Measurements from ENCODE around the gene BMS1.
"Not testable (repeated sequence)": the region's sequence is repeated elsewhere in the genome, so short reads cannot be mapped to it uniquely, and the experiment has no call there.

- TF ChIP-seq, protein P1, sequence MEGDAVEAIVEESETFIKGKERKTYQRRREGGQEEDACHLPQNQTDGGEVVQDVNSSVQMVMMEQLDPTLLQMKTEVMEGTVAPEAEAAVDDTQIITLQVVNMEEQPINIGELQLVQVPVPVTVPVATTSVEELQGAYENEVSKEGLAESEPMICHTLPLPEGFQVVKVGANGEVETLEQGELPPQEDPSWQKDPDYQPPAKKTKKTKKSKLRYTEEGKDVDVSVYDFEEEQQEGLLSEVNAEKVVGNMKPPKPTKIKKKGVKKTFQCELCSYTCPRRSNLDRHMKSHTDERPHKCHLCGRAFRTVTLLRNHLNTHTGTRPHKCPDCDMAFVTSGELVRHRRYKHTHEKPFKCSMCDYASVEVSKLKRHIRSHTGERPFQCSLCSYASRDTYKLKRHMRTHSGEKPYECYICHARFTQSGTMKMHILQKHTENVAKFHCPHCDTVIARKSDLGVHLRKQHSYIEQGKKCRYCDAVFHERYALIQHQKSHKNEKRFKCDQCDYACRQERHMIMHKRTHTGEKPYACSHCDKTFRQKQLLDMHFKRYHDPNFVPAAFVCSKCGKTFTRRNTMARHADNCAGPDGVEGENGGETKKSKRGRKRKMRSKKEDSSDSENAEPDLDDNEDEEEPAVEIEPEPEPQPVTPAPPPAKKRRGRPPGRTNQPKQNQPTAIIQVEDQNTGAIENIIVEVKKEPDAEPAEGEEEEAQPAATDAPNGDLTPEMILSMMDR (IDR thresholded peaks at IDR 0.05) = not testable (repeated sequence)
- TF ChIP-seq TCF7L2 (IDR thresholded peaks at IDR 0.05; ENCODE audit: low read depth, low read length); POLR2AphosphoS5 (IDR thresholded peaks at IDR 0.05; ENCODE audit: low read depth, low read length); SIN3A (IDR thresholded peaks at IDR 0.05; ENCODE audit: borderline replicate concordance, insufficient read depth, low read depth, low read length): not testable (repeated sequence)
- TF ChIP-seq, protein P2, sequence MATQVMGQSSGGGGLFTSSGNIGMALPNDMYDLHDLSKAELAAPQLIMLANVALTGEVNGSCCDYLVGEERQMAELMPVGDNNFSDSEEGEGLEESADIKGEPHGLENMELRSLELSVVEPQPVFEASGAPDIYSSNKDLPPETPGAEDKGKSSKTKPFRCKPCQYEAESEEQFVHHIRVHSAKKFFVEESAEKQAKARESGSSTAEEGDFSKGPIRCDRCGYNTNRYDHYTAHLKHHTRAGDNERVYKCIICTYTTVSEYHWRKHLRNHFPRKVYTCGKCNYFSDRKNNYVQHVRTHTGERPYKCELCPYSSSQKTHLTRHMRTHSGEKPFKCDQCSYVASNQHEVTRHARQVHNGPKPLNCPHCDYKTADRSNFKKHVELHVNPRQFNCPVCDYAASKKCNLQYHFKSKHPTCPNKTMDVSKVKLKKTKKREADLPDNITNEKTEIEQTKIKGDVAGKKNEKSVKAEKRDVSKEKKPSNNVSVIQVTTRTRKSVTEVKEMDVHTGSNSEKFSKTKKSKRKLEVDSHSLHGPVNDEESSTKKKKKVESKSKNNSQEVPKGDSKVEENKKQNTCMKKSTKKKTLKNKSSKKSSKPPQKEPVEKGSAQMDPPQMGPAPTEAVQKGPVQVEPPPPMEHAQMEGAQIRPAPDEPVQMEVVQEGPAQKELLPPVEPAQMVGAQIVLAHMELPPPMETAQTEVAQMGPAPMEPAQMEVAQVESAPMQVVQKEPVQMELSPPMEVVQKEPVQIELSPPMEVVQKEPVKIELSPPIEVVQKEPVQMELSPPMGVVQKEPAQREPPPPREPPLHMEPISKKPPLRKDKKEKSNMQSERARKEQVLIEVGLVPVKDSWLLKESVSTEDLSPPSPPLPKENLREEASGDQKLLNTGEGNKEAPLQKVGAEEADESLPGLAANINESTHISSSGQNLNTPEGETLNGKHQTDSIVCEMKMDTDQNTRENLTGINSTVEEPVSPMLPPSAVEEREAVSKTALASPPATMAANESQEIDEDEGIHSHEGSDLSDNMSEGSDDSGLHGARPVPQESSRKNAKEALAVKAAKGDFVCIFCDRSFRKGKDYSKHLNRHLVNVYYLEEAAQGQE (IDR thresholded peaks at IDR 0.05; ENCODE audit: insufficient read depth in 1 of 2, low read depth in 2 of 2, low read length in 1 of 2) = not testable (repeated sequence)
Observed at GRCh38 chr10:42847261-42847660, 64.7 kb downstream of the BMS1 start.
